Neuronal stem cell (in vitro differentiated cells): Measurements from ENCODE around the gene STK32C.

Source experiments
- DNase-seq: peaks from one replicate; pipeline ENCODE4 v3.0.0-alpha.2; 2013; ENCODE audit warnings: low spot score
- H2AFZ ChIP-seq: one replicate; pipeline ENCODE4 v1.6.1; 2013; ENCODE audit warnings: mild to moderate bottlenecking, low read length, inconsistent platforms
- H2AK5ac ChIP-seq: 2 replicates; pipeline ENCODE4 v1.6.1; 2013; ENCODE audit warnings: low read depth, mild to moderate bottlenecking, inconsistent platforms, low read length, moderate library complexity, mixed read lengths
- H2BK120ac ChIP-seq: 2 replicates; pipeline ENCODE4 v1.6.1; 2013; ENCODE audit warnings: low read depth, mild to moderate bottlenecking, inconsistent platforms, low read length, moderate library complexity, mixed read lengths
- H2BK12ac ChIP-seq: one replicate; pipeline ENCODE4 v1.6.1; 2013; ENCODE audit warnings: low read length, inconsistent platforms
- H2BK15ac ChIP-seq: 2 replicates; pipeline ENCODE4 v1.6.1; 2013; ENCODE audit warnings: mild to moderate bottlenecking, low read length, inconsistent platforms, mixed read lengths
- H2BK5ac ChIP-seq: one replicate; pipeline ENCODE4 v1.6.1; 2013; ENCODE audit warnings: inconsistent platforms, mild to moderate bottlenecking, low read length, moderate library complexity
- H3K14ac ChIP-seq: one replicate; pipeline ENCODE4 v1.6.1; 2013; ENCODE audit warnings: low read length, inconsistent platforms
- H3K18ac ChIP-seq: 2 replicates; pipeline ENCODE4 v1.6.1; 2013; ENCODE audit warnings: low read length, inconsistent platforms
- H3K23ac ChIP-seq: 2 replicates; pipeline ENCODE4 v1.6.1; 2013; ENCODE audit warnings: low read depth, mild to moderate bottlenecking, mixed read lengths, low read length, inconsistent platforms; ENCODE audit not compliant: poor library complexity
- H3K27ac ChIP-seq: replicated peaks from 3 replicates; pipeline ENCODE4 v1.5.1; 2013; ENCODE audit warnings: low read length, inconsistent platforms
- H3K27me3 ChIP-seq, 3 experiments: 2 replicates each; pipeline ENCODE4 v1.6.1; 2013; ENCODE audit warnings: low read length in 3 of 3, mild to moderate bottlenecking in 2 of 3, inconsistent platforms in 1 of 3, low read depth in 1 of 3, mixed read lengths in 1 of 3, moderate library complexity in 1 of 3; ENCODE audit not compliant: control insufficient read depth in 3 of 3, insufficient read depth in 3 of 3
- H3K36me3 ChIP-seq, 2 donors: replicated peaks in 1 of 2; 2 replicates each; pipeline ENCODE4 v1.6.1; 2013; ENCODE audit warnings: low read length in 2 of 2; ENCODE audit not compliant: control insufficient read depth in 2 of 2, insufficient read depth in 2 of 2
- H3K4ac ChIP-seq: 2 replicates; pipeline ENCODE4 v1.6.1; 2013; ENCODE audit warnings: inconsistent platforms, mild to moderate bottlenecking, low read length, moderate library complexity
- H3K4me1 ChIP-seq, 2 donors: 1 replicate in 1 of 2; 2 replicates in 1 of 2; pipeline ENCODE4 v1.6.1; 2013; ENCODE audit warnings: low read length in 2 of 2, low read depth in 1 of 2; ENCODE audit not compliant: control insufficient read depth in 2 of 2, insufficient read depth in 1 of 2
- H3K4me2 ChIP-seq: one replicate; pipeline ENCODE4 v1.6.1; 2013; ENCODE audit warnings: mild to moderate bottlenecking, low read length, inconsistent platforms; ENCODE audit not compliant: insufficient read depth, poor library complexity, severe bottlenecking
- H3K4me3 ChIP-seq, 2 donors: 2 replicates each; pipeline ENCODE4 v1.5.1; 2013; ENCODE audit warnings: low read length in 2 of 2, mild to moderate bottlenecking in 2 of 2, inconsistent platforms in 1 of 2, moderate library complexity in 1 of 2
- H3K79me1 ChIP-seq: one replicate; pipeline ENCODE4 v1.6.1; 2013; ENCODE audit warnings: low read depth, mild to moderate bottlenecking, inconsistent platforms, low read length, moderate library complexity
- H3K9ac ChIP-seq: one replicate; pipeline ENCODE4 v1.6.1; 2013; ENCODE audit warnings: mild to moderate bottlenecking, low read depth, low read length, inconsistent platforms; ENCODE audit not compliant: poor library complexity
- H3K9me3 ChIP-seq, 2 donors: replicated peaks in 1 of 2; 2 replicates each; pipeline versions ENCODE3 to v1.6.1; 2013; ENCODE audit warnings: low read length in 2 of 2, mild to moderate bottlenecking in 2 of 2, inconsistent platforms in 1 of 2, low read depth in 1 of 2, mixed read lengths in 1 of 2, moderate library complexity in 1 of 2; ENCODE audit not compliant: control insufficient read depth in 2 of 2, insufficient read depth in 1 of 2
- H4K8ac ChIP-seq: one replicate; pipeline ENCODE4 v1.6.1; 2013; ENCODE audit warnings: low read depth, mild to moderate bottlenecking, inconsistent platforms, low read length, moderate library complexity
- H4K91ac ChIP-seq: one replicate; pipeline ENCODE4 v1.6.1; 2013; ENCODE audit warnings: low read length, low read depth, mild to moderate bottlenecking, inconsistent platforms; ENCODE audit not compliant: poor library complexity
- WGBS, 2 donors: extraction: QIAGEN DNeasy Blood & Tissue Kit; methylation state at CpG; one replicate each; pipeline ENCODE4 v1.1.7; 2013; ENCODE audit warnings: missing lambda C conversion rate in 2 of 2, mixed read lengths in 1 of 2; ENCODE audit not compliant: insufficient read length in 2 of 2, insufficient replicate concordance in 1 of 2; ENCODE audit errors: extremely low coverage in 2 of 2; 5-methylcytosine and 5-hydroxymethylcytosine counted together

The STK32C gene

GRCh38 chr10:132299371-132300336 is 8.1 kb downstream of the STK32C start:
- H3K18ac ChIP-seq: no peak overlapping the region
- H3K79me1 ChIP-seq: no peaks in the 10 kb centered on the region
- H2BK120ac ChIP-seq: no peak overlapping the region
- H3K9me3 ChIP-seq: no peaks in the 10 kb centered on the region
- no peak overlapping the region for H2BK15ac ChIP-seq
- H3K4ac ChIP-seq: no peak overlapping the region
- no peak for DNase-seq
- H3K4me1 ChIP-seq: peaks cover 0 to 10% of the 10 kb centered on the region in 2 donors
- no peak overlapping the region for H4K91ac ChIP-seq
- no peak overlapping the region for H3K14ac ChIP-seq
- no peak overlapping the region for H4K8ac ChIP-seq
- no peak overlapping the region for H3K4me2 ChIP-seq
- no peak overlapping the region for H3K27ac ChIP-seq
- H2AK5ac ChIP-seq: no peak overlapping the region
- no peak overlapping the region for H2AFZ ChIP-seq
- no peaks in the 10 kb centered on the region for H3K27me3 ChIP-seq
- H3K23ac ChIP-seq: no peak overlapping the region
- H3K9ac ChIP-seq: no peak overlapping the region
- H2BK12ac ChIP-seq: no peak overlapping the region
- no peak overlapping the region for H2BK5ac ChIP-seq
- WGBS, 2 donors: no CpG with 5 or more reads among the region's 34 CpGs
- H3K4me3 ChIP-seq: no peak overlapping the region
- H3K36me3 ChIP-seq: no peaks in the 10 kb centered on the region

GRCh38 chr10:132298038-132298881 is 9.5 kb downstream of the STK32C start:
- Histone ChIP-seq H2BK120ac (no peak overlapping the region), H3K27ac (no peak overlapping the region), H3K4me2 (no peak overlapping the region), H3K23ac (no peak overlapping the region), H3K18ac (peak overlapping the region; percentile 32), H2BK15ac (peak overlapping the region; percentile 10), H4K91ac (no peak overlapping the region), H3K4me3 (no peak overlapping the region), H3K4ac (no peak overlapping the region), H2BK12ac (no peak overlapping the region), H2BK5ac (peak overlapping the region; percentile 8), H3K9me3 (no peaks in the 10 kb centered on the region), H2AK5ac (no peak overlapping the region), H4K8ac (no peak overlapping the region), H3K9ac (peak overlapping the region; percentile 5), H3K36me3 (no peaks in the 10 kb centered on the region), H3K27me3 (no peaks in the 10 kb centered on the region), H3K79me1 (no peaks in the 10 kb centered on the region), H3K14ac (no peak overlapping the region), H3K4me1 (peaks cover 7 to 17% of the 10 kb centered on the region in 2 donors), H2AFZ (peak overlapping the region; percentile 91)
- DNase-seq: no peak
- WGBS, 2 donors: no CpG with 5 or more reads among the region's 28 CpGs

- Histone ChIP-seq H3K18ac (no peak overlapping the region), H3K14ac (no peak overlapping the region), H2AFZ (peak overlapping the region; percentile 91), H3K4me3 (no peak overlapping the region), H2BK15ac (no peak overlapping the region), H2BK12ac (no peak overlapping the region), H3K4me1 (peaks cover 12 to 22% of the 10 kb centered on the region in 2 donors), H3K36me3 (no peaks in the 10 kb centered on the region), H2BK120ac (no peak overlapping the region), H3K4me2 (no peak overlapping the region), H2AK5ac (no peak overlapping the region), H3K9ac (no peak overlapping the region), H4K8ac (no peak overlapping the region), H4K91ac (no peak overlapping the region), H3K4ac (no peak overlapping the region), H3K23ac (no peak overlapping the region), H3K27me3 (no peaks in the 10 kb centered on the region), H2BK5ac (no peak overlapping the region), H3K27ac (no peak overlapping the region), H3K79me1 (no peaks in the 10 kb centered on the region), H3K9me3 (no peaks in the 10 kb centered on the region)
- DNase-seq: no peak
- WGBS, 2 donors: no CpG with 5 or more reads among the region's 9 CpGs
These were observed 10.2 kb downstream of the STK32C start for GRCh38 chr10:132297526-132297925.
